Adipose tissue (tissue), 3 donors: ENCODE data around the gene ONECUT1. TPM values are rescaled to one million over a fixed set of nuclear protein-coding genes. Genes with fewer than 3 reads are reported as not detected.

Experiments used
- H3K27ac ChIP-seq: one replicate; pipeline ENCODE4 v1.5.1; 2013; ENCODE audit warnings: low read depth, low read length
- WGBS, 3 donors: extraction: QIAGEN DNeasy Blood & Tissue Kit; methylation state at CpG; one replicate each; pipeline ENCODE4 v1.1.7; 2013; 5-methylcytosine and 5-hydroxymethylcytosine counted together
- polyA plus RNA-seq, 3 donors: library from polyadenylated mRNA; stranded (reverse); fragments of 200-250 nt; gene quantifications; one replicate each; pipeline ENCODE4 v1.2.3, GENCODE V29; 2013
- donor health status: healthy with polysubstance abuse.
- donor health status: Bipolar disorder and iron deficiency.
- donor health status: healthy.

ONECUT1 gene
- polyA plus RNA-seq, 3 donors: 6.5 TPM; not detected in 2

DNA sequence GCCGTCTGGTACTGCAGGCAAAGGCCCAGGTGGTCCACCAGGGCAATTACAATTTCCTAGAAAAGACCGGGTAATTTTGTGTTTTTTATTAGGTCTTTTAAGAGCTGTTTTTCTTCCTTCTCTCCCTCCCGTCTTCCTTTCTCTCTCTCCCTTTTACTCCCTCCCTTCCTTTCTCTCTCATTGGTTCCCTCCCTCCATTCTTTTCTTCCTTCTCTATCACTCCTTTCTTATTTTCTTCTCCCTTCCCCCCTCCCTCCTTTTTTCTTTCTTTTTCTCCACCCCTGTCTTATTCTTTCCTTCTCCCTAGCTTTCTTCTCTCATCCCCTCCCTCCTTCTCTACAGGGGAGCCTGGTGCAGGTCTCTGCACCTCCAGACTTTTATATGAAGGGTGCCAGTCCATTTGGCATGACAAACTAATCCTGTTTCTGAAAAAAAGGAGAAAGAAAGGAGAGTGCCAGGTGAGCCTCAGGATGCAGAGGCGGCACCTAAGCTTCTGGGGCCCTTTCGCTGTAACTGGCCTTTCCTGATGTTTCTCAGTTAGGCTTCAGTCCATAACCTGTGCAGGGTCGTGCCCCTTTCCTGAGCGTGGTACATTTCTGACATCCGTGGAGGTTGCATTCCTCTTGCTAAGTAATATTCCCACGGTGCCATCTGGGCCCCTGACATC is 9.1 kb upstream of the ONECUT1 start:
- 14 to 61% (median 19%) methylated on average over 9 of the region's 9 CpGs for WGBS, 3 donors
- no peak overlapping the region for H3K27ac ChIP-seq

DNA sequence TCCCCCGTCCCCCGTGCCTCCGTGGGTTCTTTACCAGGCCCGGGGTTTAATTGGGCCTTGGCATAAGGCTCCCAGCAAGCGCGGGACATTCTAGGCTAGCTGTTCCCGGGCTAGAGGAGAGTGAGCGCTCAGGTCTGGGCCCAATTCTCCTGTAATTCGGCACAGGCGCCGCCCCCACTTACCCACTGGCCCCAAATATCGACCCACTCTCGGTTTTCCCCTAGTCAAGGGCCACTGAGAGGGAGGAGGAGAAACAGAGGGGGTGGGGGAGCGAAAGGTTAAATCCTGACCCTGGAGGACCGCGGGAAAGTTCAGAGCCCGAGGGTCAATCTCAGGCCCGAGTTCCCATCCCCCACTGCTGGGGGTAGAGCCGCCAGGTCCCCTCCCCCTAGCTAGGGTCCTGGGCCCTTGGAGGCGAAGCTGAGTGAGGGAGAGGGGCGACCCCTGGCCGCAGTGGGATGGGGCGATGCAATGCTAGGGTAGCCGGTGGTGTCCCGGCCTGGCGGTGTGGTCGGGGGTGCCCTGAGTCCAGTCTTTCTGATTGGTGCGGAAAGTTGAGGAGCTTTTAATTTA is 8.5 kb upstream of the ONECUT1 start:
- WGBS, 3 donors: 5 to 60% (median 10%) methylated on average over 28 of the region's 28 CpGs
- no peak overlapping the region for H3K27ac ChIP-seq

DNA sequence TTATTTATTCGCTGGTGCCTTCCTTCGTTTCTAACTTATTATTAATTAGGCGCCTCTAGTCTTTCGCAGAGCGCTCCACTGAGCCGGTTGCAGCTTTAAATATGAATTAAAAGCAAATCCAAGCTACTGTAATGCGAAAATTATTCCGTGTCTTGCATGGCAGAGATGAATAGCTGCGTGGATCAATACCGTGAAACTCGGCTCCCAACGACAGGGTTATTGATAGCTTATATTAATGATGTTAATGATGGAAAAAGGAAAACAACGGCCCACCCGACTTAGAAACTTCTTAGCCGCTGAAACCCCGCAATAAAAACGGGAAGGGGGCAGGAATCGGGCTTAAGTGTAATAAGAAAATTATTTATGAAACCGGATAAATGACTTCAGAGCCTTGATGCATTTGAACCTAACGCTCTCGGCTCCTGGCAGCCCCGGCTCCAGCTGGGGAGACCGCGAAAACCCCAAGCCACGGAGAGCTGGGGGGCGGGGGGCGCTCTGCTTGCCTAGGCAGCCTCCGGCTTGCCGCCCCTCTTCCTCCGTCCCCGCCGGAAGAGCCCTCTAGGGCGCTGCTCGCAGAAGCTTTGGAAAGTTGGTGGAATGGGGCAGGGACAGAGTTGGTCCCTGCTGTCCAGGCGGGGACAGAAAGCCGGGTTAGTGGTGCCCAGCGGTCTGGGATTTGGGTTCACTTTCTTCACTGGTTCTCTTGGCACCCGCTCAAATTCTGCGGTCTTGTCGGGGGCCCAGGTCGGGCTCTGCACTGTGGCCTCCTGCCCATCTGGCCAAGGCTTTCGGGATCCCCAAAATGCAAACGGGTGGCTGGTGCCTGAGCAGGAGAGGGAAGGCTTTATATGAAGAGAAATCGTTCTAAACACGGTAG is 7.7 kb upstream of the ONECUT1 start:
- WGBS, 3 donors: 4 to 55% (median 7%) methylated on average over 43 to 45 of the region's 45 CpGs
- H3K27ac ChIP-seq: no peak overlapping the region

DNA sequence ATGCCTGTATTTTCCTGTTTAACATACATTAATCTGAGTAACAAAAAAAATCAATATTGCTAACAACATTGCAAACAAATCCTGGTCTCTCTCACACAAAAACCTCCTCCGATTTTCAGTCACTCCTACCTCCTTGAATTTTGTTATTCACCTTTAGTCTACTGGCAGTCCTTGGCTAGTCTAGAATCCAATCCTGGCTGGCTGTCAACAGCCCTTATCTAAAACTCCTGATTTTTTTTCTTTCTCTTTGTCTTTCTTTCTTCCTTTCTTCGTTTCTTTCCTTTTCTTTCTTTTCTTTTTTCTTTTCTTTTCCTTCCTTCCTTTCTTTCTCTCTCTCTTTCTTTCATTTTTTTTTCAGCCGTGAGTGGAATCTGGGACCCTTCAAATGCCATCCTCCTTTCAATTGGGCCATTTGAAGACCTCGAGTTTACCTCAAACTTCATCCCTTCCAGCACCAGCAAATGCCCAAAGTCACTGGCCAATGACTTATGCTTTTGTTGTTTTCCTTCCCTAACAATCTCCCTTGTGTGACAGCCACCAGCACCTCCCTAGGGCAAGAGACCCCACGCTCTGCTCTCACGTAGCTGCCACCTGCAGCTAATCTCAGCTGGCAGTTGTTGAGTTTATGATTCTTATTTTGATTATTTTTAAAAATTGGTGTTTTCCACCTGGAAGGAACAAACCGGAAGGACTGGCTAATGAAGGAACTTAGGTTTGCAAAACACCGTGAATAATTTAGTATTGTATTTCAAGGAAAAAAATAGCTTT is 6.8 kb upstream of the ONECUT1 start:
- 7 to 32% (median 9%) methylated on average over 8 of the region's 8 CpGs for WGBS, 3 donors
- H3K27ac ChIP-seq: no peak overlapping the region

DNA sequence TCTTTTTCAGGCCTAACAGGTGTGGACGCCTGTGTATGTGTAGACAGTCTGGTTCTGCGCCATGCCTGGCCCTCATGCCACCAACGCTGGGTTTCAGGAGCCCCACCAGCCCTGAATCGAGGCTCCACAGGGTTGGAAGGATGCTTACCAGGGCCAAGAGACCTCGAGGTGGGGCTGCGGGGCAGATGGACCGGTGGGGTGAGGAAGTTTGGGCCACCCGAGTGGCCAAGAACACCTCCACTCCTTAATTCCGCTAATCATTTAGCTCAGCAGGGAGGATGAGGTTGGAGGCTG is 6.0 kb upstream of the ONECUT1 start:
- WGBS, 3 donors: 7 to 68% (median 8%) methylated on average over 9 of the region's 9 CpGs
- no peak overlapping the region for H3K27ac ChIP-seq

DNA sequence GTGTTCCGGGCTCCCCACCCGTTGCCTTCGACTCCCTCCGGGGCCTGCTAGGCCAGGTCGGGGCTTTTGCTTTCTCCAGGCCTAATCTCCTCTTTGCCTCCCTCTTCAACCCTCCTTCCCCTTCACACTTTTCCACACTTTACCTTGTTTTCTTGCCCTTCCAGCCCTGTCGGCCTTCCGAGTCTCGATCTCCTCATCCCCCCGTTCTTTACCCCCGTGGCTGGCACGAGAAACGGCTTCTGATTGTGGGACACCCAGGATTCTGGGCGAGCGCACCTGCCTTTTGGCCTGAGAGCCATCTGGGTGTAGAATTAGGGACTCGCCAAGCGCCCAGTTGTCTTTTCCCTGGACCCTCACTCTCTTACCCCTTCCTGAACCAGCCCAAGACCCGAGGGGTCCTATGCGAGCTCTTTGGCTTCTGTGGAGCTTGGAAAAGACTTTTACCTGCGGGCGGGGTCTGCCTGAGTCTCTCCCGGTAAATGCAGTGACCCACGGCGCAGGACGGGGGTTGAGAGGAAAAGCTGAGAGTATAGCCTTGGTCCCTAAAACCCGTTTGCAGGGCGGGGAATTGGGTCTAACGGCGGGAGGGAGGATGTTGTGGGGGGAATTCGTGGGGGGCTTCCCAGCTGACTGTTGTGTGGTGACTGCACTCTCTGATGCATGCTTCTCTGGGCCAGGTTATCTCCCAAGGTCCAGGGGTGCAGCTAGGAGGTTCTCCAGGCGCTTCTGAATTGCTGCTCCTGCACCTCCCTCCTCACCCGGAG is 5.5 kb upstream of the ONECUT1 start:
- no peak overlapping the region for H3K27ac ChIP-seq
- 8 to 65% (median 10%) methylated on average over 31 of the region's 31 CpGs for WGBS, 3 donors

DNA sequence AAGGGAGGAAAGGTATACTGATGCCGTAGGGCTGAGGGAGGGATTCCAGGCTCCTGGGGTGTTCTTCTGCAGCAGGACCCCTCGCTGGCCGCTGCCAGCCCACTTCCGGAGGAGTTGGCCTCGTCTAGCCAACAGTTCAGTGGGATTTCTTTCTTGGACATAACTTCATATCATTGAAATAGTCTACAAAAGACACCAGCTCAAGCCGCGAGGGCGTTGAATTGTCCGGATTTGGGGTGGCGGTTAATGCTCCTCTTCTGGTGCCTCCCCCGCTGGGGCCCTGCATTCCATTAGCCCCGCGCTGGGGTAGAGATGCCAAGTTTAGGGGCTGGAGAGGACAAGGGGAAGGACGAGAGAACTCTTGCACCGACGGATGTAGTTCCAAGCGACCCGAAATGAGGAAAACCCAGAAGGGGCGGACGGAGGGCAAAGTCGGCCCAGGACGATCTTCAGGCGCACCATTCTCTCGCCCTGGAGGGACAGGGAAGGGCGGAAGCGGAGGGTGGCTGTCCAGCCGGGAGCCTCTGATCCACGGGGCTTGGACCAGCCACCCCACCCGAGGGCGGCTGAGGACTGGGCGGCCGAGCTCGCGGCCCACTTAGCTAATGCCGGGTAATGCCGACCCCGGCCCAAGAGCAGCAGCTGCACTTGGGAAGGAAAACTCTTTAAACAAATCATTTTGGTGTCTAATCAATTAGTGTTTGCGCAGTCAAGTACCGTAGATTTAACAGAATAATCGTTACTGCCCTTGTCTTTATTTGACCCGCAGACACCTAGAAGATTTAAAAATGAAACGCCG is 4.7 kb upstream of the ONECUT1 start:
- no peak overlapping the region for H3K27ac ChIP-seq
- 7 to 60% (median 8%) methylated on average over 43 of the region's 43 CpGs for WGBS, 3 donors

DNA sequence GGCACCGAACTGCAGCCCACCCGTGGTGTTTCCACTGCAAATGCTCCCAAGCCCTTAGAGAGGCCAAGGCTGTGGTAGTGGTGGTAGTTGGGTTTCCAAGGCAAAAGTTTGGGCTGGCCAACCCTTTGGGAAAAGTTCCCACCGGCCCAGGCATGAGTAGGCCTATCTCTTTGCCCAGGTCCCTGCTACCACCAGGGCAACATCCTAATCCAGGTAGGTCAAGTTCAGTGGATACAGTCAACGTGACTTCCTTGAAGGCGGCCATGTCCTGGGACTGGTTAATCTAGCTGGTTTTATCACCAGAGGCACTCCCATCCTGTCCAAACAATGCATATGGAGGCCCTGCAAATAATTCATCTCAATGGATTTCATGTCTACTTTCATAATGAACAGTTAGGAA is 1.6 kb upstream of the ONECUT1 start:
- 49 to 79% (median 59%) methylated on average over 5 of the region's 5 CpGs for WGBS, 3 donors
- H3K27ac ChIP-seq: no peak overlapping the region

DNA sequence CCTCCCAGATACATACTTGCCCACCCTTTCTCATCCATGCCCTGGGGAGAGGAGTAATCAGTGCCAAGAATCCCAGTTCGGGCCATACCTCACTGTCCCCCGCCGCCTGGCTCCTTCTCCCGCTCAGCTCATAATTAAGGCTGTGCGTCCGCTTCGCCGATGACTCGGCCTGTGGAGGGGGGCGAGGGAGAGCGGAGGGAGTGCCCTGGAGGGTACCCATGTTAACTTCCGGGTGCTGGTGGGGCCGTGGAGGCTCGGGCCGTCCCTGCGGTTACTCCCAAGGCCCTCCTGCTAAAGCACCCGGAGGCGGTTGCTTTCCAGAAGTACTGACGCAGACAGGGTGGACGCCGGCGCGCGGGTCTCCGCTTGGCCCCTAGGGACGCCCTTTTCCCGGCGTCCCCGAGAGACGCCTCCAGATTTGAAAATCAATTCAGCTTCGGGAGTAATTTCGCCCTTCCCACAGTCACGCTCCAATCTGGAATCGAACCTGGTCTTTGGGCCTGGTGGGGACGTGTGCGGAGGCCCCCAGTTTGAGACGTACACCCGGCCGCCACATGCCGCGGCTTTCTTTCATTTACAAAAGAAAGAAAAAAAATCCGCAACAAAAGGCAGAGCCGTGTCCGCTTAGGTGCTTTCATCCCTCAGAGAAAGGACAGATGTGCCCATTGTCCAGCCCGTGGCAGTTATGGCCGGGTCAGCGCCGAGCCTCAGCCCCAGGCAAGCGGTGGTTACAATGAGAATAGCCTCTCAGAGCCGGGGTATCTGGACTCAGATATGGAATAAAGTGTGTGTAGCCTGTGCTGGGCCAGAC is 1.0 kb upstream of the ONECUT1 start:
- WGBS, 3 donors: 13 to 36% (median 14%) methylated on average over 50 of the region's 50 CpGs

DNA sequence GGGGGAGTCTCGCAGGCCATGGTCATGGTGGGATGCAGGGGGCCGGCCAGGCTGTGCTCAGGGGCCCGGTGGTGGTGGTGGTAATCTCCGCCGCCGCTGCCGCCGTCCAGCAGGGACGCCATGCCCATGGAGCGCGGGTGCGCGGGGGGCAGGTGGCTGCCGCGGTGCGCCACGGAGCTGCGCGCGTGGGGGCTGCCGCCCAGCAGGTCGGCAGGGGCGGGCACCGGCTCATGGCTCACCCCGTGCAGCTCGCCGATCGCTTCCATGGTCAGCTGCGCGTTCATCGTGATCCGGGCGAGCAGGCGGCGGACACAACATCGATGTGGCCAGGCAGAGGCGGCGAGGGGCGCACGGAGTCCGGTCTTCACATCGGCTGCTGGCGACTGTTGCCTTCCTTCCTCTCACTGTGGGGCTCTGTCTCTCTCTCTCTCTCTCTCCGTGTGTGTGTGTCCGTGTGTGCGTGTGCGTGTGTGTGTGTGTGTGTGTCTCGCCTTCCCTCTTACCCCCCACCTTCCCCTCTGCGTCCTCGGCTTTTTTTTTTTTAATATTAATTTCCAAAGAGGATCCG is 451 bp downstream of the ONECUT1 start:
- no peak overlapping the region for H3K27ac ChIP-seq
- 0 to 1% (median 1%) methylated on average over 32 to 51 of the region's 51 CpGs for WGBS, 3 donors

More for the DNA sequence above, 1.0 kb upstream of the ONECUT1 start:
- no peak overlapping the region for H3K27ac ChIP-seq

DNA sequence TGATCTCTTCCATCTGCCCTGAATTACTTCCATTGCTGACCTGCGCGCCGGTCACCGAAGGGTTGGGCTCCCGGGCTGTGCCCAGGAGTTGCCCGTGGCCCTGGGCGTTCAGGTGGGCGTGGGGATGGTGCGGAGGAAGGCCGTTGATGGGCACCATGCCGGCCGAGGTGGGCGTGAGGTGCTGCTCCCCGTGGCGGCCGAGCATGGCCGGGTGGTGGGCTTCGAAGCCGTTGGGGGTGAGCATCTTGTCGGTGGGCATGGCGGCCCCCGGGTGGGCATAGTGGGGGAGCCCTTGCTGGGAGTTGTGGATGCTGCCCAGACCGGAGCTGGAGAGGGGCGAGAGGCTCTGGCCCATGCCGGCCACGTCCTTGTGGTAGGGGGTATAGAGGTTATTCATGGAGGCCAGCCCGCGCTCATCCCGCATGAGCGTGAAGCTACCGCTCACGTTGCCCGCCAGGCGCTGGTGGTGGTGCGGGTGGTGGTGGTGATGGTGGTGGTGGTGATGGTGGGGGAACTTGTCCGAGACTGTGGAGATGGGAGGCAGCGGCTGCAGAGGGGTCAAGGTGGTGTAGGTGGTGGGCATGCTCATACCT is 1.0 kb downstream of the ONECUT1 start:
- WGBS, 3 donors: 2 to 7% (median 5%) methylated on average over 33 to 37 of the region's 37 CpGs
- H3K27ac ChIP-seq: no peak overlapping the region

DNA sequence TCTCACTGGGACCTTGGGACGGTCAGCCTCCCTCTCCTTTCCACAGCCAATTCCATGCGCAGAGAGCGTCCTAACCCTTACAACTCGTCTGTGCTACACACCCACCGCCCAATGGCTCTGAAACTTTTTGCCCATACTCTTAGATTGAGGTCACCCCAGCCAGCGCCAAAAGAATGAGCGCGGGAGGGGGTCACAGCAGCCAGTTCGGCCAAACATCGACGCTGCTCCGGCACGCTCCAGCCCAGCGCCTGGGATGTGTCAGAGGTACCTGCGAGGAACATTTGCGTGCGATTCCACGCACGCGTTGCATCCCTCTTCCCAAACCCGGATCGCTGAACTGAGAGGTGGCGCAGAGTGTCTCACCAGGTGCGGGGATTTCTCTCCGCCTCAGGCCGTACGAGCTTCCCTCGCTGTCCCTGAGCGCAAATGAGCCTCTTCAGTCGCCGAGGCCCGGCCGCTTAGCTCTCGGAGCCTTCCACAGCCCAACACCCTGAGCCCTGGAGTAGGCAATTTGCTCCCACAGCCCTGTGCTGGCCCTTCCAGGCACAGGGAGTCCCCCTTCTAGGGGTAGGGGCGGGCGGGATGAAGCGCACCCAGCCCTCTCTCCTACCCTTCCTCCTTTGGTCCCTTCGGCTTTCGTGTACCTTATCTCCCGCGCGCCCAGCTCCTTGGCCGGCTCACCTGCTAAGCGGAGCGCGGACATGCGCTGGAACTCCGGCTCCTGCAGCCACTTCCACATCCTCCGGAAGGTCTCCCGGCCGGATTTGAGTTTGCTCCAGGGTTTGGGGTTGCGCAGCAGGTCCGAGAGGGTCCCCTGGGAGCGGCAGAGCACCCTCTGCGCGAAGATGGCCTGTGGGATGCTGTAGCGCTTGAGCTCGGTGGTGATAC is 1.8 kb downstream of the ONECUT1 start:
- 1 to 5% (median 4%) methylated on average over 58 of the region's 58 CpGs for WGBS, 3 donors
- H3K27ac ChIP-seq: no peak overlapping the region

DNA sequence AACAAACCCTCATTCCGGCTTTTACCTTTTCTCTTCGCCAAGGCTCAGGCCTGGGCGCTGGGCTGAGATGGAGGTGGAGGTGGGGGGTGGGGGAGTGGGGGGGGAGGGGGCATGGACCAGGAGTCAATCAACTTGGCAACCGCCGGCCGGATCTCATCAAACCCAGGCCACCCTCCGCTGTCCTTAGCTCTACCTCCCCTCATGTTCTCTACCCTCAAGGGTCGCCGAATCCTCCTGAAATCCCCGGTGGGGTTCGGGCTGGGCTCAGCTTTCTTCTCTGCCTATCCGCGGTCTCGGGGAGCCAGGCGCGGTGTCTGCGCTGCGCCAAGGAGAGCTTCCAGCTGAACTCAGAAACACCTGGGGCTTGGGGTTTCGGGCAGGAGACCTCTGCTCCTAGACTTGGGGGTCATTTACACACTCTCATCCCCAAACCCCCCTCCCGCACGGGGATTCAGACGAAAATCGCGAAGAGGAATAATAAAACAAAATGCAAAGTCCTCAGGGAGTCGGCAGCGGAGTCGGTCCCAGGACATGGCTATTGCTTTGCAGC is 2.5 kb downstream of the ONECUT1 start:
- H3K27ac ChIP-seq: no peak overlapping the region
- 1 to 4% (median 3%) methylated on average over 27 of the region's 27 CpGs for WGBS, 3 donors

DNA sequence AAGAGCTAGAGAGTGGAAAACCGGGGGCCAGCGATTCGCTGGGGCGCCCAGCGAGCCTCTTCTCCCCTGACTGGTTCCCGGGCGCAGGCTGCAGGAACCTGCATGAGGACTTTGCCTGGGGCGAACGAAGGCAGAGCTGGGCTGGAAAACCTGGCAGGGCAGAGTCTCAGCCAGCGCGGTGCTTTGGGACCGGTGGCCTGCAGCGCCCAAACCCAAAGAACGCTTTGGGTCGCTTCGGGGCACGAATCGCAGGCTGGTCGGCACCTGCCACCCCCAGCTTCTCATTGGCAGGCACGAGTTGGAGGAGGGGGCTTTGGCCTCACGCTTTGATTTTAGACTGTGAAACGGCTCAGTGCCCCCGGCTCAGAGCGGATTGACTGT is 3.0 kb downstream of the ONECUT1 start:
- 1 to 4% (median 4%) methylated on average over 23 to 24 of the region's 24 CpGs for WGBS, 3 donors
- no peak overlapping the region for H3K27ac ChIP-seq
